ENCODE measurements around the gene EEA1.

EEA1 gene

DNA sequence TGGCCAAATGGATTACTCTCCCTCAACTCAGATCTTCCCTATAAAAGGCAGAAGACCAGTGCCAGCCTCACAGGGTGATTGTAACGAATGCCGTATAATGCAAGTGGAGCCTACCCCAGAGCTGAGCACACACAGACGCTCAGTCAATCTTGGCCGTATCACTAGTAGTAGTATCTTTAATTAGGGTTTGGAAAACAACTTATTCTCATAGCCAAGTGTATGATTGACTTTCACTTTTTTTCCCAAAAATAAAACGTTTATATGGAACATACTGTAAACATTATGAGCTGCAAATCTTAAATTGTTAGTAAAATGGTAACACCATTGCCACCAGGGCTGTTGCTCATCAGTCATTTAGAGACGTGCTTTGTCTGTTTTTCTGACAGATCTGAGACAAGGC lies 195.9 kb downstream of the EEA1 start:
- Histone ChIP-seq H3K9me3 (no peaks in the 10 kb centered on the region), H3K4me1 (no peaks in the 10 kb centered on the region), H3K36me3 (no peaks in the 10 kb centered on the region), H3K27me3 (no peaks in the 10 kb centered on the region), H3K4me3 (ENCODE audit: low read depth, low read length) (no peak overlapping the region)
- TF ChIP-seq, protein P1, sequence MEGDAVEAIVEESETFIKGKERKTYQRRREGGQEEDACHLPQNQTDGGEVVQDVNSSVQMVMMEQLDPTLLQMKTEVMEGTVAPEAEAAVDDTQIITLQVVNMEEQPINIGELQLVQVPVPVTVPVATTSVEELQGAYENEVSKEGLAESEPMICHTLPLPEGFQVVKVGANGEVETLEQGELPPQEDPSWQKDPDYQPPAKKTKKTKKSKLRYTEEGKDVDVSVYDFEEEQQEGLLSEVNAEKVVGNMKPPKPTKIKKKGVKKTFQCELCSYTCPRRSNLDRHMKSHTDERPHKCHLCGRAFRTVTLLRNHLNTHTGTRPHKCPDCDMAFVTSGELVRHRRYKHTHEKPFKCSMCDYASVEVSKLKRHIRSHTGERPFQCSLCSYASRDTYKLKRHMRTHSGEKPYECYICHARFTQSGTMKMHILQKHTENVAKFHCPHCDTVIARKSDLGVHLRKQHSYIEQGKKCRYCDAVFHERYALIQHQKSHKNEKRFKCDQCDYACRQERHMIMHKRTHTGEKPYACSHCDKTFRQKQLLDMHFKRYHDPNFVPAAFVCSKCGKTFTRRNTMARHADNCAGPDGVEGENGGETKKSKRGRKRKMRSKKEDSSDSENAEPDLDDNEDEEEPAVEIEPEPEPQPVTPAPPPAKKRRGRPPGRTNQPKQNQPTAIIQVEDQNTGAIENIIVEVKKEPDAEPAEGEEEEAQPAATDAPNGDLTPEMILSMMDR (IDR thresholded peaks at IDR 0.05; ENCODE audit: low read depth, low read length): no peak
- DNase-seq: no peak

DNA sequence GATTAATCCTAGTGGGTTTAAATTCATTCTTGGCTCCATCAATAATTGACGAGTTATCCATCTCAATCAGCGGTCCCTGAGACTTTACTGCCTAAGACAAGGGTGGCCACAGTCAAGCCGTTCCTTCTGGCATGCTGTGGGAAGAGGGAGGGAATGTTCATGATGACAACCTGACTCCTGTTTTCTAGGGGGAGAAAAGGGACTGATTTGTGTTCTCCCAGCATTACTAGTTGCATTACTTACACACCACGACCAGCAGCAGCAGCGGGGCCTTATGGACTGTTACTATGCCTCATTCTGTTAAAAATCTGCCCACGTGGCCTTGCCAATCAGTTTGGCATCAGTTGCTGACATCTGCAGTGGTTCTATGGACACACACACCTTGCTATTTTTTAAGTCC lies 196.4 kb downstream of the EEA1 start:
- DNase-seq: no peak
- no peak overlapping the region for H3K4me3 ChIP-seq (ENCODE audit: low read depth, low read length)
- no peaks in the 10 kb centered on the region for H3K36me3 ChIP-seq
- TF ChIP-seq, protein P1 (IDR thresholded peaks at IDR 0.05; ENCODE audit: low read depth, low read length): no peak
- no peaks in the 10 kb centered on the region for H3K27me3 ChIP-seq
- H3K9me3 ChIP-seq: no peaks in the 10 kb centered on the region
- no peaks in the 10 kb centered on the region for H3K4me1 ChIP-seq

DNA sequence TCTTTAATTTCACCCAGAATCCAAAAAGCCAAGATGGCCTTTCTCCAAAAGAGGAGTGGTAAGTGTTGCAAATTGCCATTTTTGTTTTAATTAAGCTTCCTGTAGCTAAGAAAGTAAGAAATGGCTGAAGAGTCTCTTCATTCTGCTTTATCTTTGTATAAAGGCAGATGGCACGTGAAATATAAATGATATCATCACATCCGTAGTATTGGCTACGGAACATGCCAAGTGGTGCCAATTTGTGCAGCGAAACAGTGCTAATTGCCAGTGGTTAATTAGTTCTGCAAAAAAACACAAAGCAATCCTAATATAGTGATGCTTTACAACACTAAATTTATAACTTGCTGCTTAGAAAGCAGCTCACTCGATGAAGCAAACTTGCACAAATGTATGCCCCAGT lies 196.9 kb downstream of the EEA1 start:
- no peaks in the 10 kb centered on the region for H3K36me3 ChIP-seq
- H3K4me3 ChIP-seq (ENCODE audit: low read depth, low read length): no peak overlapping the region
- no peak for DNase-seq
- no peaks in the 10 kb centered on the region for H3K27me3 ChIP-seq
- TF ChIP-seq, protein P1 (IDR thresholded peaks at IDR 0.05; ENCODE audit: low read depth, low read length): no peak
- no peaks in the 10 kb centered on the region for H3K9me3 ChIP-seq
- H3K4me1 ChIP-seq: no peaks in the 10 kb centered on the region

DNA sequence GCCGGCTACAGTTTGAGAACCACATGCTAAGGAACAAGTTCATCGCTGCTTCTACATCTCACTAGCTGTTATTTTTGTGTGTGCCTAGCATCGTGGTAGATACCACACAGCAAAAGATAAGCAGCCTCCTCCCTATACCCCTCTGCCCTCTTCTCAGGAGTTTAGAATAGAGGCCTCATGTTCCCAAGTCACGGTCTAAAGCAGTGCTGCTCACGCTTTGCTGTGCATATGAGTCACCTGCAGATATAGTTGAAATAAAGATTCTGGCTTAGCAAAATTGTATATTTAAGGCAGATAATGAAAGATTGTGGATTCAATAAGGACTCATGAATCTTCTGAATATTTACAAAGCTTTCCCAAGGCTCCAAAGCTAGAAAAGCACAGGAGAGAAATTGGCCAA lies 198.3 kb downstream of the EEA1 start:
- Histone ChIP-seq H3K4me1 (no peaks in the 10 kb centered on the region), H3K27me3 (no peaks in the 10 kb centered on the region), H3K36me3 (no peaks in the 10 kb centered on the region), H3K4me3 (ENCODE audit: low read depth, low read length) (no peak overlapping the region), H3K9me3 (no peaks in the 10 kb centered on the region; the same call in 1 of the 2 replicates)
- TF ChIP-seq, protein P1 (IDR thresholded peaks at IDR 0.05; ENCODE audit: low read depth, low read length): no peak
- no peak for DNase-seq

DNA sequence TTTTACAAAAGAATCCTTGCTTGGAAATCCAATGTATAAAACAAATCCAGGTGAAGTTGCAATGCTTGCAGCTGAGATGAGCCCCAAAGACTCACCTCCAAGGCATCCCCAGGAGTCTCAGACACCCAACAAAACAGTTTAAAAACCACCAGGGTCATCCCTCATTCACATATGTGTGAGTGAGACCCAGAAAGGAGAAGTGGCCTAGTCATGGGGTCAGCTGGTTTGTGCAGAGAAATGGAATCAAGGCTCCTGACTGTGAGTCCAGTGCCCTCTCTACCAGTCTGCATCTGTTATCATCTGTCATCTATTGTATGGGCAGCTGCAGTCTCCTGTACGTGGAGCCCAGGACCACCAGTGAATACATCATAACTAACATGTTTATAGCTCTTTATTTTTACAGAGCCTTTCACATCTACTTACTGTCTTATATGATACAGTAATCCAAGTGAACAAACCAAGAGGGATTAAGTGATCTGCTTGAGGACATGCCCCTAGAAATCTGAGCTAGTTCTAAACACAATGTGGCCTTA lies 199.3 kb downstream of the EEA1 start:
- TF ChIP-seq, protein P1 (IDR thresholded peaks at IDR 0.05; ENCODE audit: low read depth, low read length): no peak
- Histone ChIP-seq H3K4me3 (ENCODE audit: low read depth, low read length) (no peak overlapping the region), H3K36me3 (no peaks in the 10 kb centered on the region), H3K27me3 (no peaks in the 10 kb centered on the region), H3K9me3 (no peaks in the 10 kb centered on the region; the same call in 1 of the 2 replicates), H3K4me1 (no peaks in the 10 kb centered on the region)
- no peak for DNase-seq

DNA sequence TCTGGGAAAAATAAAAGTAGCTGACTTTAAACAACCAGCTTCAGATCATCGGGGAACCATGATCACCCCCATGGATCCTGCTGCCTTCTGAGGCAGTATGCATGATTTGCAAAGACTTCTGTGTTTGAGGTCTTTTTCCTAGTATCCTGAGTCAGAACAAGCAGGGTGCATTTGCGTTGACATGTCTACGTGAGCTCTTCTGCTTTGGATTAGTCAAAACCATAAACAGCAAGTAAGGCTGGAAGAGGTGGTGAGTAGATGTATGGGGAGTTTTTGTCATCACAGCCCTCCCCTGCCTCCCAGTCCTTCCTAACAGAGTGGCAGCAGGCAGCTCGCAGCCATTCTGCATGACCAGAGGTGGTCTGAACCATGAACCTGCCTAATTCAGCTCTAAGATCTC lies 202.2 kb downstream of the EEA1 start:
- Histone ChIP-seq H3K9me3 (no peaks in the 10 kb centered on the region; the same call in 1 of the 2 replicates), H3K4me1 (no peaks in the 10 kb centered on the region), H3K36me3 (no peaks in the 10 kb centered on the region), H3K4me3 (ENCODE audit: low read depth, low read length) (no peak overlapping the region), H3K27me3 (no peaks in the 10 kb centered on the region)
- TF ChIP-seq, protein P1 (IDR thresholded peaks at IDR 0.05; ENCODE audit: low read depth, low read length): no peak
- no peak for DNase-seq
